Vagina (tissue), 2 donors: ENCODE data around the gene KCNE1.

Experiments used
- POLR2A ChIP-seq, 2 donors: fragments of 450-650 bp; IDR thresholded peaks; one replicate each; pipeline ENCODE4 v1.6.1; 2017; ENCODE audit warnings: antibody characterized with exemption in 2 of 2, mild to moderate bottlenecking in 2 of 2, moderate library complexity in 2 of 2
- TF ChIP-seq, protein P1 (sequence below), 3 experiments: fragments of 450-650 bp in 2 of 3; fragments of 200-600 bp in 1 of 3; sonication (generic) in 1 of 3; IDR thresholded peaks; one replicate each; pipeline ENCODE4 v1.5.1; 2017 to 2019; ENCODE audit warnings: antibody characterized with exemption in 3 of 3, mild to moderate bottlenecking in 2 of 3, moderate library complexity in 2 of 3

DNA sequence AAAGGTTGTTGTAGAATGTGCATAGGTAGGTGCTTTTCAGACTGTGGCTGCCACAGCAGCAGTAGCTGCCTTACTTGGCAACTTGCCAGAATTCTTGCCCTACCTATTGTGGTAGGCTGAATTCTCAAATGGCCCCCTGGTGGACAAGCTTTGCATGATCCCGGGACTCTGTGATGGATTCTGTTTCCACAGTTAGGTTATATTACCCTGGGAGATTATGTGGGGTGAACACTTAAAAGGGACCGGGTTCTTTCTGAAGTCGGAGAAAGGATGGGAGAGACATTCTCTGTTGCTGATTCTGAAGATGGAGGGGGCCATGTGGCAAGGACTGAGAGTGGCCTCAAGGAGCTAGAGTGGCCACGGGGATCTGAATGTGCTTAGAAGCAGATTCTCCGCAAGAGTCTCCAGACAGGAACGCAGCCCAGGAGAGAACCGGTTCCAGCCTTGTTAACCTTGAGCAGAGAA is 32.1 kb upstream of the KCNE1 start:
- TF ChIP-seq, protein P1, sequence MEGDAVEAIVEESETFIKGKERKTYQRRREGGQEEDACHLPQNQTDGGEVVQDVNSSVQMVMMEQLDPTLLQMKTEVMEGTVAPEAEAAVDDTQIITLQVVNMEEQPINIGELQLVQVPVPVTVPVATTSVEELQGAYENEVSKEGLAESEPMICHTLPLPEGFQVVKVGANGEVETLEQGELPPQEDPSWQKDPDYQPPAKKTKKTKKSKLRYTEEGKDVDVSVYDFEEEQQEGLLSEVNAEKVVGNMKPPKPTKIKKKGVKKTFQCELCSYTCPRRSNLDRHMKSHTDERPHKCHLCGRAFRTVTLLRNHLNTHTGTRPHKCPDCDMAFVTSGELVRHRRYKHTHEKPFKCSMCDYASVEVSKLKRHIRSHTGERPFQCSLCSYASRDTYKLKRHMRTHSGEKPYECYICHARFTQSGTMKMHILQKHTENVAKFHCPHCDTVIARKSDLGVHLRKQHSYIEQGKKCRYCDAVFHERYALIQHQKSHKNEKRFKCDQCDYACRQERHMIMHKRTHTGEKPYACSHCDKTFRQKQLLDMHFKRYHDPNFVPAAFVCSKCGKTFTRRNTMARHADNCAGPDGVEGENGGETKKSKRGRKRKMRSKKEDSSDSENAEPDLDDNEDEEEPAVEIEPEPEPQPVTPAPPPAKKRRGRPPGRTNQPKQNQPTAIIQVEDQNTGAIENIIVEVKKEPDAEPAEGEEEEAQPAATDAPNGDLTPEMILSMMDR (IDR thresholded peaks at IDR 0.05) = peak; percentile 27 to 38 (median 33)
- TF ChIP-seq POLR2A (IDR thresholded peaks at IDR 0.05) = no peak
